ENCODE measurements around the gene LGR6. TPM values are rescaled to one million over a fixed set of nuclear protein-coding genes. Genes with fewer than 3 reads are reported as not detected.
A peak's percentile ranks its signal among the peaks of the same experiment; 100 is the strongest.

Gene LGR6
- total and polyA plus RNA-seq, 2 experiments from 2014 or later, result 0.80 to 1.5 TPM

DNA sequence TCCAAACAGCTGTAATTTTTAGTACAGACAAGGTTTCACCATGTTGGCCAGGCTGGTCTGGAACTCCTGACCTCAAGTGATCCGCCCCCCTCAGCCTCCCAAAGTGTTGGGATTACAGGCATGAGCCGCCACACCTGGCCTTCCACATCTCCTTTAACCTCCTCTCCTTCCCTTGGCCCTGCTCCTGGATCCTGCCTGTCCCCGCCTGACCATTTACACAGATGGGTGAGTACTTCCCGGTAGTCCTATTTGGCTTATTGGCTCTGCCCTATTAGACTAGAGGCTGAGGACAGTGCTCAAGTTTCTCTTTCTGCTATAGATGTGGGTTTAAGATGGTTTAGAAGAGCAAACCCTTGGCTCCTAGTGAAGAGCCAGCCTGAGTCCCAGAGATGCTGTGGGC is 40.3 kb upstream of the LGR6 start:
- Histone ChIP-seq H2AFZ (no peak overlapping the region), H3K27me3 (no peaks in the 10 kb centered on the region), H3K9me2 (replicated peaks; ENCODE audit: insufficient read depth) (no peaks in the 10 kb centered on the region), H3K27ac (no peak overlapping the region), H3K36me3 (replicated peaks; ENCODE audit: insufficient read depth, low read depth) (no peaks in the 10 kb centered on the region), H3K4me2 (no peak overlapping the region), H3K9me3 (ENCODE audit: low read depth) (no peaks in the 10 kb centered on the region), H3K4me1 (ENCODE audit: insufficient read depth) (no peaks in the 10 kb centered on the region), H3K4me3 (no peak overlapping the region), H3K79me2 (no peaks in the 10 kb centered on the region), H4K20me1 (ENCODE audit: insufficient read depth, poor library complexity, severe bottlenecking) (no peaks in the 10 kb centered on the region)
- TF ChIP-seq, protein P1, sequence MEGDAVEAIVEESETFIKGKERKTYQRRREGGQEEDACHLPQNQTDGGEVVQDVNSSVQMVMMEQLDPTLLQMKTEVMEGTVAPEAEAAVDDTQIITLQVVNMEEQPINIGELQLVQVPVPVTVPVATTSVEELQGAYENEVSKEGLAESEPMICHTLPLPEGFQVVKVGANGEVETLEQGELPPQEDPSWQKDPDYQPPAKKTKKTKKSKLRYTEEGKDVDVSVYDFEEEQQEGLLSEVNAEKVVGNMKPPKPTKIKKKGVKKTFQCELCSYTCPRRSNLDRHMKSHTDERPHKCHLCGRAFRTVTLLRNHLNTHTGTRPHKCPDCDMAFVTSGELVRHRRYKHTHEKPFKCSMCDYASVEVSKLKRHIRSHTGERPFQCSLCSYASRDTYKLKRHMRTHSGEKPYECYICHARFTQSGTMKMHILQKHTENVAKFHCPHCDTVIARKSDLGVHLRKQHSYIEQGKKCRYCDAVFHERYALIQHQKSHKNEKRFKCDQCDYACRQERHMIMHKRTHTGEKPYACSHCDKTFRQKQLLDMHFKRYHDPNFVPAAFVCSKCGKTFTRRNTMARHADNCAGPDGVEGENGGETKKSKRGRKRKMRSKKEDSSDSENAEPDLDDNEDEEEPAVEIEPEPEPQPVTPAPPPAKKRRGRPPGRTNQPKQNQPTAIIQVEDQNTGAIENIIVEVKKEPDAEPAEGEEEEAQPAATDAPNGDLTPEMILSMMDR (IDR thresholded peaks at IDR 0.05; ENCODE audit: poor library complexity), result no peak
- no peak for TF ChIP-seq EZH2 (IDR thresholded peaks at IDR 0.05; ENCODE audit: borderline replicate concordance)
- no peak for TF ChIP-seq EZH2phosphoT487 (IDR thresholded peaks at IDR 0.05; ENCODE audit: low read depth, severe bottlenecking, unreplicated experiment)
- DNase-seq (ENCODE audit: low spot score), result no peak
- WGBS (ENCODE audit: low lambda C conversion rate, missing lambda C conversion rate), result 84% methylated on average over 4 of the region's 4 CpGs

DNA sequence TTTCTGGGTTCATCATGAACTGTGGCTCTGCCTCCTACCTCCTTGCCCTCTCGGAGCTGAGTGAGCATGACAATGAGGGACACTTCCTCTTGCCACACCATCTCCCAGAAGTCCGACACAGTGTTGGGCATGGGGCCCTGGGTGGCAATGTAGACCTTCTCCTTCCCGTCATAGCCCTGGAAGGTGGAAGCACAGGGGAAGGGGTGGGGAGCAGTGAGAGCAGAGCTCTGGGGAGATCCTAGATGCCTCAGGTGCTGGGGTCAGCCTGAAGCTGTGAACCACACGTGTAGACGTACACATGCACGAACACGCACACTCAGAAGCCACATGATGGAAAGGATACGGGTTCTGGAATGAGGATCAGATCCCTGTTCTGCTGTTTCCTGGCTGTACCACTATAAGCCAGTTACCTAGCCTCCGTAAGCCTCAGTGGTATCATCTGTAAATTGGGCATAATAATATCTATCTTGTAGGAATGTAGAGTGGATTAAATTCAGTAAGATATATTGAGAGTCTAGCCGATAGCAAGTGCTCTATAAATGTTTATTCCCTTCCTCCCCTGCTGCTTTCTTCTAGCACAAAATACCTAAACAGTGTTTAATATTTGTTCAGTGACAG is 39.3 kb upstream of the LGR6 start:
- Histone ChIP-seq H3K4me1 (ENCODE audit: insufficient read depth) (no peaks in the 10 kb centered on the region), H4K20me1 (ENCODE audit: insufficient read depth, poor library complexity, severe bottlenecking) (no peaks in the 10 kb centered on the region), H3K27me3 (no peaks in the 10 kb centered on the region), H3K27ac (no peak overlapping the region), H3K9me3 (ENCODE audit: low read depth) (no peaks in the 10 kb centered on the region), H3K4me2 (no peak overlapping the region), H3K79me2 (no peaks in the 10 kb centered on the region), H3K36me3 (replicated peaks; ENCODE audit: insufficient read depth, low read depth) (no peaks in the 10 kb centered on the region), H3K4me3 (no peak overlapping the region), H3K9me2 (replicated peaks; ENCODE audit: insufficient read depth) (no peaks in the 10 kb centered on the region), H2AFZ (no peak overlapping the region)
- TF ChIP-seq, protein P1 (IDR thresholded peaks at IDR 0.05; ENCODE audit: poor library complexity), result no peak
- TF ChIP-seq EZH2 (IDR thresholded peaks at IDR 0.05; ENCODE audit: borderline replicate concordance) (no peak), EZH2phosphoT487 (IDR thresholded peaks at IDR 0.05; ENCODE audit: low read depth, severe bottlenecking, unreplicated experiment) (no peak)
- WGBS (ENCODE audit: low lambda C conversion rate, missing lambda C conversion rate), result 85% methylated on average over 10 of the region's 10 CpGs
- DNase-seq (ENCODE audit: low spot score), result no peak

DNA sequence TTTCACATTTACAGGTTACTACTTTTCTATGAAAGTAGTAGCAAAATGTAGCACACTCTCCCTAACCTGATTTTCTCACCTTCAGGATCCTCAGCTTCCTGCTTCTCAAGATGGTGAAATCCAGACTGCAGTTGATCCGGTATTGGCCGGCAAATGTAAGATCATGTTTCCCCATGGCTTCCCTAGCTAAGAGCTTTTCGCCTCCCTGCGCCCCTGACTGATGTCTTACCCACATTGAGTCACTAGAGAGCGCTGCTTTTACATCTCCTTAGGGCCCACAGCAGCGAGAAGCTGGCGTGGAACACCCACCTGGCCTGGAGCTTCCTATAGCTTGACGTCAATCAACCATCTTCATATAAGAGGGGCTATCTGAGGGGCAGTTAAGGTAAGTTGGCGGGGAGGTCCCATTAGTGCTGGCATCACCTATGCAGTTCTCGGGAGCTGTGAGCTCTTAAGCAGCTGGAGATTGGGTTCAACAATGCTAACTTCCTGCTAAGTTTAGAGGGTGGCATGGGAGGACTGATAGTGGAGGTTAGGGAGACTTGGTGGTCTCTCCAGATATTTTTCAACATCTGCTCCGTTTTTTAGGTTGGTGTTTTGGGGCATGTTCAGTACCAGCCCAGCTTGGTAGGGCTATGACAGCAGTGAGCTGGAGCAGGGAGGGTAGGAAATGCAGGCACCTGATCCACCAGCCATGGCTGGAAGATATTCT is 38.7 kb upstream of the LGR6 start:
- Histone ChIP-seq H3K4me1 (ENCODE audit: insufficient read depth) (no peaks in the 10 kb centered on the region), H3K36me3 (replicated peaks; ENCODE audit: insufficient read depth, low read depth) (no peaks in the 10 kb centered on the region), H3K4me2 (no peak overlapping the region), H3K9me3 (ENCODE audit: low read depth) (no peaks in the 10 kb centered on the region), H2AFZ (no peak overlapping the region), H3K27me3 (no peaks in the 10 kb centered on the region), H3K79me2 (no peaks in the 10 kb centered on the region), H4K20me1 (ENCODE audit: insufficient read depth, poor library complexity, severe bottlenecking) (no peaks in the 10 kb centered on the region), H3K4me3 (no peak overlapping the region), H3K9me2 (replicated peaks; ENCODE audit: insufficient read depth) (no peaks in the 10 kb centered on the region), H3K27ac (no peak overlapping the region)
- DNase-seq (ENCODE audit: low spot score), result peak; percentile 82
- TF ChIP-seq EZH2phosphoT487 (IDR thresholded peaks at IDR 0.05; ENCODE audit: low read depth, severe bottlenecking, unreplicated experiment), result no peak
- TF ChIP-seq, protein P1 (IDR thresholded peaks at IDR 0.05; ENCODE audit: poor library complexity), result peak; percentile 55
- 26% methylated on average over 11 of the region's 11 CpGs for whole genome bisulfite sequencing (ENCODE audit: low lambda C conversion rate, missing lambda C conversion rate)

Measured in hepatocyte (in vitro differentiated cells).